Measurements from ENCODE around the gene CES2.

- TF ChIP-seq YY1 (IDR thresholded peaks at IDR 0.05; ENCODE audit: extremely low read depth, insufficient replicate concordance, low read depth, low read length) (no peak), POLR2AphosphoS5 (IDR thresholded peaks at IDR 0.05; ENCODE audit: low read depth, low read length) (no peak), SIN3A (IDR thresholded peaks at IDR 0.05; ENCODE audit: low read depth) (no peak), CTCF (IDR thresholded peaks at IDR 0.05 in 2 of 3, conservative IDR thresholded peaks at IDR 0.05 in 1 of 3; ENCODE audit: borderline replicate concordance in 1 of 3, insufficient read depth in 1 of 3, low read depth in 2 of 3, low read length in 2 of 3) (no peak), ZNF274 (IDR thresholded peaks at IDR 0.05; ENCODE audit: low read depth, low read length) (no peak)
Measured at GRCh38 chr16:66919569-66920298, 15.6 kb upstream of the CES2 start.

Measured in HCT116 (cell line).